Right hindlimb (tissue), 1 donor: ENCODE data around the gene DDI2.
"Not testable (repeated sequence)": the region's sequence is repeated elsewhere in the genome, so short reads cannot be mapped to it uniquely, and the experiment has no call there.

ENCODE experiments used
- DNase-seq: peaks from one replicate; pipeline ENCODE4 v3.0.0-alpha.2; 2018

DDI2 gene

DNA sequence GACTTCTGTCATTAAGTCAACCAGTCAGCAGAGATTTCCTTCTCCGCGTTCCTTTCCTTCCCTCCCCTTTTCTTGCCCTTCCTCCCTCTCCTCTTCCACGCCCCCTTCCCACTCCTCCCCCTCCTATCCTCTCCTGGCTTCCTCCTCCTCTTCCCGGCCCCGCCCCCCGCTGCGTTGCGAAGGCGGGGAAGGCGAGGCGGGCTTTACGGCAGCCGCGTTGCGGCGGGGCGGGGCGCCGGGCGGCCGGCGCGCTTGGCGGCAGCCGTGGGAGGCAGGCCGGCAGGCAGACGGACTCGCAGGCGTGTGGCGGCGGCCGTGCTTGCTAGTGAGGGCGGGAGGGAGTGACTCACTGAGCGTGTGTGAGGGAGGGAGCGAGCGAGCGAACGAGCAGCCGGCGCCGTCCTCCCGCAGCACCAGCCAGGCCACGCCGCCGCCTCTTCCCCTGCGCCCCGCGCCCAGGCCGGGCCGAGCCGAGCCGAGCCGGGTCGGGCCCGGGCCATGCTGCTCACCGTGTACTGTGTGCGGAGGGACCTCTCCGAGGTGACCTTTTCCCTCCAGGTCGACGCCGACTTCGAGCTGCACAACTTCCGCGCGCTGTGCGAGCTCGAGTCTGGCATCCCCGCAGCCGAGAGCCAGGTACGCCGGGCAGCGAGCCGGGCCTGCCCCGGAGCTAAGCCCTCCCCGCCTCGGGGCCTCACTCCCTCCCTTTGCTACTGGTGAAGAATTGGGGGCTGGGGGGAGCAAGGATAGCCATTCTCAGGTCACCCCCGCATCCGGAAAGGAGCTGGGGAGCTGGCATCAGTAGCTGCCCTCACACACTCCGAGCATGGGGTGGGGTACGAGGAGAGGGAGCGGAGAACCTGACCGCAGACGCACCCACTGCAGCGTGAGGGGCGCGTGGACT is at the start of gene DDI2:
DDI2 (plus strand) TSS at position 286 of the 904 bp plus-strand sequence; CDS start at position 499, 213 bp downstream.
- DNase-seq: peak; percentile 98

GRCh38 chr1:15568387-15569073 is 48.7 kb upstream of the DDI2 start:
- no peak for DNase-seq

GRCh38 chr1:15570861-15571260 is 46.4 kb upstream of the DDI2 start:
- DNase-seq: no peak

DNA sequence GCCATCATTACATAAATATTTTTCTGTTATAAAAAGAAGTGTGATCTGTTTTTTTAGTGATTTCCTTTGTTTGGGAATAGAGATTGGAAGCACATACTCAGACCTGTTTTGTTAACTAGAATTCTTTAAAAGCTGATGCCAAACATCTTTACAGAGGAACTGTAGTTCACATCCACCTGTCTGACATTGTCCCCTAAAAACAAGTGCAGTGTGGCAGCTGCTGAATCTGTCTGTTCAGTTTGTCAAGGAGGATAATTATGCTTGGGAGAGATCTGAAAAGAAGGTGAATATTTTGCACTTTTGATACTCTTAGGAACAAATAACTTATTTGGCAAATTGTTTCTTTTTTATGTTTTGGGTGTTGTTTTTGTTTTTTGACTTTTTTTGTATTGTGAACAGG is 46.0 kb upstream of the DDI2 start:
- DNase-seq: no peak

- DNase-seq: no peak
Measured at GRCh38 chr1:15573477-15573876, 43.8 kb upstream of the DDI2 start.

DNA sequence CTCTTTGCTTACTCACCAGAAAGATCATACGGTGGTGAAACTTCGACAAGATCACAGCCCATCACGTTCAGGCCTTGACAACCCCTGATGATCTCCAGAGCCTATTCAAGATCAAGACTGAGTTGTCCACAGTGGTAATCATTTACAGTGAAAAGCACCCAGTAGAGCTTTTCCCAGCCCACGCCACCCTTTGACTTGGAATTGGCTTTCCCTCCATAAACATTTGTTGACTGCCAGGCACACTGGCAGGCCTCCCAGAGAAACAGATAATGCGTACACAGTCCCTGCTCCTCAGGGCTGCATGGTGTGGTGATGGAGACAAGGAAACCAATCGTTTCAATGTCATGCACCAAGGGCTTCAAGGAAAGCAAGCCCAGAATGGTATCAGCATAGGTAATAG is 42.5 kb upstream of the DDI2 start:
- DNase-seq: no peak

GRCh38 chr1:15575549-15576150 is 41.6 kb upstream of the DDI2 start:
- DNase-seq: no peak

- DNase-seq: no peak
Measured at GRCh38 chr1:15577691-15578090, 39.6 kb upstream of the DDI2 start.

- DNase-seq: no peak
Measured at GRCh38 chr1:15578921-15579682, 38.2 kb upstream of the DDI2 start.

DNA sequence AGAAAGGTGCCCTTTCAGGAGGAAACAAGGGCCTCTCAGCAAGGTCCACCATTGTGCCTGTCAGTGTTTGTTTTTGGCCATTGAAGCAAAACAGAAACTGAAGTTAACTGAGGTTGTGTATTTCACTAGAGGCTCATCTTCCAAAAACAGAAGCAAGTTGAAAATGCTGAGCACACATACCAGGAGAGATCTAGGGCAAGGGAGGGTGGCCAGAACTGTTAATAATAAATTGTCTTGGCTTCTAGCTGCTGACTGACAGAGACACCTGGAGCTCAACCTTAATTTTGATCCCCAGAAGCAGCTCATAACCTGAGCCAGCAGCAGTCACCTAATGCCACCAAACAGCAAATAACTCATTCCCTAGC is 37.6 kb upstream of the DDI2 start:
- DNase-seq: no peak

DNA sequence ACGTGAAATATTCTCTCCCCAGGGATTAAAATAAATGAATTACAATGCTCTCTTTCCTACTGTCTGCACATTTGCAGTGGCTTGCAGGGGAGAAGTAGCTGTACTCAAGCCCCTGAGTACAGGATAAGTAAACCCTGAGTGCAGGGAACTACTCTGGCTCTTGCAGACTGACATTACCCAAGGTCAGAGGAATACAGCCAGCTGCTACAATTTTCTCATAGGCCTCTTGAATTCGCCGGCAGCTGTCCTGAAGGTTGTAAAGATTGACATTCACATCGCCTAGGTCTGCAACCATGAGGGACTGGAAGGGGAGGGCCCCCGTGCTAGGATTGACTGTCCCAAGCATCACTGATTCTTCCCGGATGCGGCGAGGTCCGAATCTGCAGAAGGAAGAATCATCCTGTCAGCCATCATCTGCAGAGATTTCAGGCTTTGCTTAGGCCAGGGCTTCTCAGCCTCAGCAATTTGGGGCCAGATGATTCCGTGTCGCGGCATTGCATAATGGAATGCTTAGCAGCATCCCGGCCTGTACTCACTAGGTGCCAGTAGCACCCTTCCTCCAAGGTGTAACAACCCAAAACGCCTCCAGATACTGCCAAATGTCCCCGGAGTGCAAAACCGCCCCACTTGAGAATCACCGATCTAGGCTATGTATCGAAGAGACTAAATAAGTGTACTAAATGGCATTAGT is 34.1 kb upstream of the DDI2 start:
- DNase-seq: no peak

- DNase-seq: peak; percentile 43
Measured at GRCh38 chr1:15584489-15585363, 32.5 kb upstream of the DDI2 start, which contains the start of gene AGMAT. TSS of gene AGMAT (minus strand) at chr1:15585051. CDS start at chr1:15584967, 84 bp downstream.

- DNase-seq: no peak
Measured at GRCh38 chr1:15592285-15592684, 25.0 kb upstream of the DDI2 start.

- no peak for DNase-seq
Measured at GRCh38 chr1:15595809-15596617, 21.2 kb upstream of the DDI2 start.

GRCh38 chr1:15598436-15598835 is 18.8 kb upstream of the DDI2 start:
- no peak for DNase-seq

GRCh38 chr1:15603050-15603965 is 13.9 kb upstream of the DDI2 start:
- peak; percentile 98 for DNase-seq

DNA sequence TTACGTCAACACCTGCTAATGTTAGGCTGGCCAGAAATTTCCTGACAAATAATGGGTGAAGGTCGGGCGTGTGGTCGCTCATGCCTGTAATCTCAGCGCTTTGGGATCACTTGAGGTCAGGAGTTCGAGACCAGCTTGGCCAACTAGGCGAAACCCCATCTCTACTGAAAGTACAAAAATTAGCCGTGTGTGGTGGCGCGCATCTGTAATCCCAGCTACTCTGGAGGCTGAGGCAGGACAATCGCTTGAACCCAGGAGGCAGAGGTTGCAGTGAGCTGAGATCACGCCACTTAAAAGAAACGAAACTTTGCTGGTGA is 13.3 kb upstream of the DDI2 start:
- not testable (repeated sequence) for DNase-seq

GRCh38 chr1:15604400-15604799 is 12.9 kb upstream of the DDI2 start:
- not testable (repeated sequence) for DNase-seq
